Germinal center (tissue), 1 donor: ENCODE results near the gene MS4A14.
"Not testable (repeated sequence)": the region's sequence is repeated elsewhere in the genome, so short reads cannot be mapped to it uniquely, and the experiment has no call there.

ENCODE experiments used
- DNase-seq: peaks from one replicate; pipeline ENCODE4 v3.0.0; 2012; ENCODE audit warnings: mixed read lengths, low spot score

Gene MS4A14

DNA sequence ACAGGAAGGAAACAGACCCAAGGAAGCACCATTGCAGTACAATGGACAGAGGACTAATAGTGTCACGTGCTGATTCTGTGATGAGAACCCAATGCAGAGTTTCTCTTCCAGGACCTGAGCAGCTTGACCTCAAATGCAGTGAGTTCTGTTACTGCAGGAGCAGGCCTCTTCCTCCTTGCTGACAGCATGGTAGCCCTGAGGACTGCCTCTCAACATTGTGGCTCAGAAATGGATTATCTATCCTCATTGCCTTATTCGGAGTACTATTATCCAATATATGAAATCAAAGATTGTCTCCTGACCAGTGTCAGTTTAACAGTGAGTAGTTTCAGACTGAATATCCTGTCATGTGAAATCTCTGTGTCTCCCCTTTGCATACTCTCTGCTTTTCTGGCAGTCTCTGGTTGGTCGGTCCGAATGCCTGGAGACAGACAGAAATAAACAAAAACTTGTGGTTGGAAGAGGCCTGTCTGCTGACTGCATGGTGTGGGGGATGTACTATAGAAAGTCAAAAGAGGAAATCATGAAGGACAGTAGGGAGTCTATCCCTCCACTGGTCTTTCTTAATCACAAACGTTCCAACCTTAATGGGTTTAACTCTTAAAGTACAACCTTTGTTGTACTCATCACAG lies 6.9 kb upstream of the MS4A14 start:
- peak; percentile 55 for DNase-seq

DNA sequence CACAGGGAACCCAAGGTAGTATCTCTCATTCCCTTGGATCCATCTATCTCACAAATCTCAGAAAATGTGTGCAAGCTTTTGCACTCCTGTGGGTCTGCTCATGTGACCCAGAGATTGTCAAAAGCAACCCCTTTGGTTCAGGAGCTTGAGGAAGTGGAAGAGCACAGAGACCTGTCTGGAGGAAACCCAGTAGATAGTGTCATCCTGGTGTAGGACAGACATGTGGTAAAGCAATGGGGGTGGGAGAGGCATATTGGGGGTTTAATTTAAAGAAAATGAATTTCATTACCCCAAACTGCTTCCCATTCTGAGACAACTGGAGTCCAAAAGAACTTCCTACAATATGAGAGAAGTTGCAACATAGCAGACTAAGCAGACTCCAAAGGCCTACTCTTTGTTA lies 5.8 kb upstream of the MS4A14 start:
- DNase-seq: peak; percentile 18

GRCh38 chr11:60392361-60392760 lies 3.9 kb upstream of the MS4A14 start:
- DNase-seq: no peak

DNA sequence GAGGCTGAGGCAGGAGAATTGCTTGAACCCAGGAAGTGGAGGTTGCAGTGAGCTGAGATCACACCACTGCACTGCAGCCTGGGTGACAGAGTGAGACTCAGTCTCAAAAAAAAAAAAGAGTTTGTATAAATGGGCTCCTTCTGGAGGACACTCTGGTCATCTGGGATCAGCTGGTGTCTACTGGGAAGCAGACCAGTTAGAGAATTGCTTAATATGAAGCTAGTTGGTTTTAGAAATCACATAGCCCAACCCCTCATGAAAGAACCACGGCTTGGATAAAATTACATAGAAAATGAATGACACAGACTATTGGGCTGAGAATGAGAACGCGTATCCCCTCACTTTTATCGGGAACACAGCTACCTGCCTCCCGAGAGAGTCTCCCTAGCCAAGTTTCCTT lies 3.2 kb upstream of the MS4A14 start:
- DNase-seq: no peak

GRCh38 chr11:60394666-60395380 lies 1.4 kb upstream of the MS4A14 start:
- DNase-seq: no peak

DNA sequence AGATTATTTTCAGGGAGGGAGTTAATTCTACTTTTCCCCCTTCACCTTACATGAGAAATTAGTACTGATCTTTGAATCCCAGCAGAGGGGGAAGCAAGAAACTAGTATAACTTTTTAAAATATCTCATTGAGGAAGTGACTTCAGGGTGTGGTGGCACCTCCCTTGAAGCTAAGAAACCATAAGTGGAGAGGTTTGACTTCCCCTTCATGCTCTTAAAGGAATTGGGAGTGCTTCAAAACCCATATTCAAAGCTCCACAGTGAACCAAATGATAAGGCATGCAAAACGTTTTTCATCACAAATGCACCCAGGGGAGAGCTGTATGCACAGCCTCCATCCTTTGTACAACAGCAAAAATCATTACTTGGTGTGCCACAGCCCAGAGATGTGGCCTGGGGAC lies 540 bp downstream of the MS4A14 start:
- peak; percentile 37 for DNase-seq

DNA sequence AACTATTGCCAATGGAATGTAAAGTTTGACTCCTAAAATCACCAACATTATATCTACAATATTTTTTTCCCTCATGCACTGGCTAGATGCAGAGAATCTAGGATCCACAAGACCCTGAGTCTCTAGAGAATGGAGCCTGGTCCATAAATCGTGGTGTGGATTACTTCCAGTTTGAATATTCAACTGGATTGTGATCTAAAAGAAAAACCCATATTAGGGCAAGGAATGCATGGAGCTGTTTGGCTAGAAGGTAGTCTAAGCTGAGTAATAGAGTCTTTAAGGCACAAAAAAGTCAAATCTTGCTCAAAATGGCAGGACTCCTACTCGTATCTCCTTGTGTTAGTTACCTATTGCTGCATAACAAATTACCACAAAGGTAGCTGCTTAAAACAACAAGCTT lies 23.8 kb downstream of the MS4A14 start:
- DNase-seq: no peak

DNA sequence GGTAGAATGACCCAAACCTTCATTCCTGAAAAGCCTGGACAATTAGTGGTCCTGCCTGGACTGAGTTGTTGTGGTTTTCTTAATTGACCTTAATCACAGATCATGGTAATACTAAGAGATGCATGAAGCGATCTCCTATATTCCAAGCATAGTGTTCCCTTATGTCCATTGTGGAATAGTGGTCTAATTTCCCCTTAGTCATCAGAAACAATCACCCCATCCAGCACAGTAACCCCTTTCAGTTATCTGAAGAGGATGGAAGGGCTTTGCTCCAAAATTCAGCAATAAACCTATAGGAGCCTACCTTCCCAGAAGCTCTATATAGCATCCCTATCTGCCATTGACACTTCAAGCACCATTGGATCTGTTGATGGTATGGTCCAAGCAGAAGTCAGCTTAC lies 26.4 kb downstream of the MS4A14 start:
- DNase-seq: no peak

DNA sequence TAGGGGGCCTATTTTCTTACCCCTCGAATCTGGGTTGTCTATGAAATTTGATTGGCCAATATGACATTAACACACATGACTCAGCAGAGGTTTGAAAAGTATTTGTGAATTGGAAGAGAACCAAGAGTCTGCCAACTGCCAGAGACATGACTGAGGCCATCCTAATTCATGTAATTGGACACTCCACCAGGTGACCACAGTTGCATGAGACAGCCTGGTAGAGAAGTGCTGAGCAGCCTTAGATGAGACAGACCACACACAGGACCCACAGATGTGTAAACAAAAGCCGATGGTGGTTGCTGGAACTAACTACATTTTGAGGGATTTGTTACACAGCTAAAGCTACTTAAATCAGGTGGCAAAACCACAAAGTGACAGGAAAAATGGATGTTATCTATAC lies 32.3 kb downstream of the MS4A14 start:
- DNase-seq: no peak

DNA sequence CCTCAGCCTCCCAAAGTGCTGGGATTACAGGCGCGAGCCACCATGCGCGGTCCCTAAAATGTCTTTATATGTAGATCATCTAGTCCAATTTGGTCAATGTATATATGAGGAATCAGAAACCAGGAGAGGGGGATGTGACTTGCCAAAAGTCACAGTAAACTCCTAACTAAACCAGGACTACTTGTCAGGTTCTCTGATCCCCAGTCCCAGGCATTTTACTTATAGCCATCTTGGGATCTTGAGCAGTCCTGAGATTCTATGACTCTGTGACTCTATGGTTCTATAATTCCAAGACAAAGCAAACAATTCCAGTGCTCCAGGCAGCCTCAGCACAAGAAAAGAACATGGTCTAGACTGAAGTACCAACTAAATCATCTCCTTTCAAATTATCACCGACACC lies 33.0 kb downstream of the MS4A14 start, which contains the start of gene MS4A5:
Gene MS4A5 (plus strand): TSS at position 301 of the 400 bp plus-strand sequence. CDS start 103 bp downstream, outside the sequence.
- DNase-seq: no peak

- no peak for DNase-seq
These were observed 35.0 kb downstream of the MS4A14 start for GRCh38 chr11:60431251-60431650.

GRCh38 chr11:60433401-60433800 lies 37.1 kb downstream of the MS4A14 start:
- DNase-seq: no peak

GRCh38 chr11:60447070-60447469 lies 50.8 kb downstream of the MS4A14 start:
- no peak for DNase-seq

- no peak for DNase-seq
These were observed 51.6 kb downstream of the MS4A14 start for GRCh38 chr11:60447846-60448245.

DNA sequence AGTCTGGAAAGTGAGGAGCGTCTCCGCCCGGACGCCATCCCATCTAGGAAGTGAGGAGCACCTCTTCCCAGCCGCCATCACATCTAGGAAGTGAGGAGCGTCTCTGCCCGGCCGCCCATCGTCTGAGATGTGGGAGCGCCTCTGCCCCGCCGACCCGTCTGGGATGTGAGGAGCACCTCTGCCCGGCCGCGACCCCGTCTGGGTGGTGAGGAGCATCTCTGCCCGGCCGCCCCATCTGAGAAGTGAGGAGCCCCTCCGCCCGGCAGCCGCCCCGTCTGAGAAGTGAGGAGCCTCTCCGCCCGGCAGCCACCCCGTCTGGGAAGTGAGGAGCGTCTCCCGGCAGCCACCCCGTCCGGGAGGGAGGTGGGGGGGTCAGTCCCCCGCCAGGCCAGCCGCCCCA lies 54.9 kb downstream of the MS4A14 start:
- DNase-seq: not testable (repeated sequence)

- DNase-seq: no peak
These were observed 58.0 kb downstream of the MS4A14 start for GRCh38 chr11:60454212-60454611.

GRCh38 chr11:60455531-60456042 lies 59.3 kb downstream of the MS4A14 start, which contains the start of gene MS4A1:
TSS of gene MS4A1 (plus strand) at chr11:60455847. CDS start at chr11:60462375, 6,528 bp downstream.
- peak; percentile 83 for DNase-seq

DNA sequence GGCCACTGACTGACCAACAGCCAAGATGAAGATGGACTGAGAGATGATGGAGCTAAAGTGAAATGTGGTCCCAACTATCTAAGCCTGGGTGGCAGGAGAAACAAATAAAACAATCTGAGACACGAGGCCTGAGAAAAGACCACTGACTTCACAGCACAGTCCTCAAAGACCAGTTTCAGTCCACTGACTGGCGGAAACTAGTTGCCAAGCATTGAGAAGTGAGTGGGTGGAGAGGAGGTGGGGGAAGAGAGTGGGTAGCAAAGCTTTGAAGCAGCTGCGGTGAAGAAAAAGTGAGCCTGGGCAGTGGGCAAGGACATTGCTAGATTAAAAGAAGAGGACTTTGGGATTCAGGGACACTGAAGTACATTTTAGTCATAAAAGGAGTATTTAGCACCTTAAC lies 61.3 kb downstream of the MS4A14 start:
- peak; percentile 32 for DNase-seq

- DNase-seq: no peak
These were observed 63.1 kb downstream of the MS4A14 start for GRCh38 chr11:60459345-60459744.
